ENCODE measurements around the gene ACSF2.

- no peak for TF ChIP-seq CTCF (IDR thresholded peaks at IDR 0.05)
- no peak for TF ChIP-seq CEBPB (IDR thresholded peaks at IDR 0.05)
- TF ChIP-seq USF2 (IDR thresholded peaks at IDR 0.05), result no peak
- no peak for TF ChIP-seq SREBF2 (IDR thresholded peaks at IDR 0.05)
- TF ChIP-seq REST (IDR thresholded peaks at IDR 0.05), result no peak
These were observed 56.1 kb downstream of the ACSF2 start for GRCh38 chr17:50482110-50482509.
